ENCODE data around the gene PTK6. TPM values are rescaled to one million over a fixed set of nuclear protein-coding genes. Genes with fewer than 3 reads are reported as not detected.

Gene PTK6
- total RNA-seq, 4 donors from 2014 or later, result 8.3 to 109 (median 84.5) TPM

- TF ChIP-seq, protein P1, sequence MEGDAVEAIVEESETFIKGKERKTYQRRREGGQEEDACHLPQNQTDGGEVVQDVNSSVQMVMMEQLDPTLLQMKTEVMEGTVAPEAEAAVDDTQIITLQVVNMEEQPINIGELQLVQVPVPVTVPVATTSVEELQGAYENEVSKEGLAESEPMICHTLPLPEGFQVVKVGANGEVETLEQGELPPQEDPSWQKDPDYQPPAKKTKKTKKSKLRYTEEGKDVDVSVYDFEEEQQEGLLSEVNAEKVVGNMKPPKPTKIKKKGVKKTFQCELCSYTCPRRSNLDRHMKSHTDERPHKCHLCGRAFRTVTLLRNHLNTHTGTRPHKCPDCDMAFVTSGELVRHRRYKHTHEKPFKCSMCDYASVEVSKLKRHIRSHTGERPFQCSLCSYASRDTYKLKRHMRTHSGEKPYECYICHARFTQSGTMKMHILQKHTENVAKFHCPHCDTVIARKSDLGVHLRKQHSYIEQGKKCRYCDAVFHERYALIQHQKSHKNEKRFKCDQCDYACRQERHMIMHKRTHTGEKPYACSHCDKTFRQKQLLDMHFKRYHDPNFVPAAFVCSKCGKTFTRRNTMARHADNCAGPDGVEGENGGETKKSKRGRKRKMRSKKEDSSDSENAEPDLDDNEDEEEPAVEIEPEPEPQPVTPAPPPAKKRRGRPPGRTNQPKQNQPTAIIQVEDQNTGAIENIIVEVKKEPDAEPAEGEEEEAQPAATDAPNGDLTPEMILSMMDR (IDR thresholded peaks at IDR 0.05), result no peak
- no peak for TF ChIP-seq POLR2A (IDR thresholded peaks at IDR 0.05)
- peaks cover 4 to 27% (median 11%) of the 10 kb centered on the region in 4 donors for H3K4me1 ChIP-seq
- no peak overlapping the region for H3K4me3 ChIP-seq
- H3K27me3 ChIP-seq, result no peaks in the 10 kb centered on the region
- H3K36me3 ChIP-seq, result peaks cover 0 to 16% (median 0%) of the 10 kb centered on the region in 3 donors
- peak in 1 of 3 donors; percentile 50 for DNase-seq
- H3K9me3 ChIP-seq, result no peaks in the 10 kb centered on the region
- H3K27ac ChIP-seq, result no peak overlapping the region
These were observed 11.2 kb downstream of the PTK6 start for GRCh38 chr20:63525971-63526370.

DNA sequence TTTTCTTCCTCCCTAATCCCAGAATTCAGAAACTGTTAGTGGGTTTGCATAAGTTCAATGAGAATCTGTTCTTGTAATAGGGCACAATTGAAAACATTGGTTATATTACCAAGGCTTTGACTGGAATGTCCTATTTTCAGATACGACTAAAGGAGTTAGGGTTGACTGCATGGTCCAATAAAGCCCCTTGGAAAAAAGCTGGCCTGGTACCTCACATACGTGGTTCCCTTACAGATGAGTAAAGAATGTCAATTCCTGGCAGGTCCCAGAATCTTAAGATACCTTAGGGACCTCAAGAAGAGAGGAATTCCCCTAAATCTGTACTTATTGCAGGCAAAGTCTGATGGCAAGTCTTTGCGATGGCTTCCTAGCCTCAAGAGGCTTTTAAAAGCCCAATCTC, 12.0 kb downstream of the PTK6 start:
- no peak for DNase-seq
- H3K9me3 ChIP-seq, result no peaks in the 10 kb centered on the region
- TF ChIP-seq, protein P1 (IDR thresholded peaks at IDR 0.05), result no peak
- no peak for TF ChIP-seq POLR2A (IDR thresholded peaks at IDR 0.05)
- H3K4me1 ChIP-seq, result peaks cover 0 to 24% (median 11%) of the 10 kb centered on the region in 4 donors
- H3K27ac ChIP-seq, result no peak overlapping the region
- H3K27me3 ChIP-seq, result no peaks in the 10 kb centered on the region
- no peak overlapping the region for H3K4me3 ChIP-seq
- peaks cover 0 to 16% (median 0%) of the 10 kb centered on the region in 3 donors for H3K36me3 ChIP-seq

GRCh38 chr20:63522981-63523611, 14.1 kb downstream of the PTK6 start:
- peak in 1 of 3 donors; percentile 51 for DNase-seq
- H3K4me3 ChIP-seq, result no peak overlapping the region
- H3K9me3 ChIP-seq, result no peaks in the 10 kb centered on the region
- H3K4me1 ChIP-seq, result peaks cover 0 to 31% (median 11%) of the 10 kb centered on the region in 4 donors
- H3K36me3 ChIP-seq, result peaks cover 0 to 16% (median 0%) of the 10 kb centered on the region in 3 donors
- H3K27me3 ChIP-seq, result no peaks in the 10 kb centered on the region
- TF ChIP-seq, protein P1 (IDR thresholded peaks at IDR 0.05), result no peak
- TF ChIP-seq POLR2A (IDR thresholded peaks at IDR 0.05), result no peak
- no peak overlapping the region for H3K27ac ChIP-seq

GRCh38 chr20:63522091-63522868, 14.9 kb downstream of the PTK6 start:
- Histone ChIP-seq H3K36me3 (peaks cover 0 to 16% (median 0%) of the 10 kb centered on the region in 3 donors), H3K4me3 (peak overlapping the region in 2 of 4 donors; percentile 76 to 98), H3K27me3 (no peaks in the 10 kb centered on the region), H3K4me1 (peaks cover 0 to 31% (median 11%) of the 10 kb centered on the region in 4 donors), H3K9me3 (no peaks in the 10 kb centered on the region), H3K27ac (no peak overlapping the region)
- DNase-seq, result peak in 1 of 3 donors; percentile 47
- TF ChIP-seq POLR2A (IDR thresholded peaks at IDR 0.05), result no peak
- TF ChIP-seq, protein P1 (IDR thresholded peaks at IDR 0.05), result no peak

GRCh38 chr20:63521602-63522001, 15.6 kb downstream of the PTK6 start:
- no peaks in the 10 kb centered on the region for H3K27me3 ChIP-seq
- H3K27ac ChIP-seq, result peak overlapping the region; percentile 93 to 99 (median 96)
- peaks cover 0 to 31% (median 11%) of the 10 kb centered on the region in 4 donors for H3K4me1 ChIP-seq
- peak in 1 of 3 donors; percentile 48 for DNase-seq
- peak overlapping the region; percentile 76 to 99 (median 98) for H3K4me3 ChIP-seq
- H3K36me3 ChIP-seq, result peaks cover 0 to 16% (median 0%) of the 10 kb centered on the region in 3 donors
- TF ChIP-seq, protein P1 (IDR thresholded peaks at IDR 0.05), result no peak
- no peak for TF ChIP-seq POLR2A (IDR thresholded peaks at IDR 0.05)
- no peaks in the 10 kb centered on the region for H3K9me3 ChIP-seq

Measured in Peyer's patch (tissue), 4 donors.